ENCODE data around the gene KRT86.

KRT86 gene

GRCh38 chr12:52327052-52327829 is 52.8 kb downstream of the KRT86 start:
- no peak overlapping the region for H3K27ac ChIP-seq (ENCODE audit: low read depth, low read length)
- no peaks in the 10 kb centered on the region for H3K36me3 ChIP-seq (ENCODE audit: low read length)
- no peaks in the 10 kb centered on the region for H3K9me3 ChIP-seq (ENCODE audit: insufficient read depth, low read length)
- no peak overlapping the region for H2AFZ ChIP-seq (ENCODE audit: low read depth, low read length, severe bottlenecking)
- no peak overlapping the region for H3K9ac ChIP-seq (ENCODE audit: low read length)
- no peaks in the 10 kb centered on the region for H3K9me2 ChIP-seq (replicated peaks; ENCODE audit: insufficient read depth, low read length)
- H3K4me3 ChIP-seq (ENCODE audit: insufficient read depth, low read length, poor library complexity, severe bottlenecking): no peak overlapping the region
- H3F3A ChIP-seq (ENCODE audit: insufficient read depth): no peaks in the 10 kb centered on the region
- H4K20me1 ChIP-seq (ENCODE audit: low read depth, low read length): no peaks in the 10 kb centered on the region
- TF ChIP-seq CTCF (IDR thresholded peaks at IDR 0.05; ENCODE audit: insufficient read depth, low read length, poor library complexity, severe bottlenecking): peak; percentile 96
- TF ChIP-seq EZH2phosphoT487 (conservative IDR thresholded peaks at IDR 0.05; ENCODE audit: low read length): no peak
- H3K79me2 ChIP-seq (ENCODE audit: insufficient read depth, low read length): no peaks in the 10 kb centered on the region
- H3K4me2 ChIP-seq (ENCODE audit: low read depth, low read length, poor library complexity, severe bottlenecking): no peak overlapping the region
- H3K27me3 ChIP-seq (ENCODE audit: low read length): no peaks in the 10 kb centered on the region

GRCh38 chr12:52327830-52328500 is 53.5 kb downstream of the KRT86 start:
- Histone ChIP-seq H3K9me3 (ENCODE audit: insufficient read depth, low read length) (no peaks in the 10 kb centered on the region), H3K27me3 (ENCODE audit: low read length) (no peaks in the 10 kb centered on the region), H4K20me1 (ENCODE audit: low read depth, low read length) (no peaks in the 10 kb centered on the region), H3K9ac (ENCODE audit: low read length) (no peak overlapping the region), H3K4me2 (ENCODE audit: low read depth, low read length, poor library complexity, severe bottlenecking) (no peak overlapping the region), H3K9me2 (replicated peaks; ENCODE audit: insufficient read depth, low read length) (no peaks in the 10 kb centered on the region), H3F3A (ENCODE audit: insufficient read depth) (no peaks in the 10 kb centered on the region), H3K79me2 (ENCODE audit: insufficient read depth, low read length) (no peaks in the 10 kb centered on the region), H2AFZ (ENCODE audit: low read depth, low read length, severe bottlenecking) (no peak overlapping the region), H3K36me3 (ENCODE audit: low read length) (no peaks in the 10 kb centered on the region), H3K4me3 (ENCODE audit: insufficient read depth, low read length, poor library complexity, severe bottlenecking) (no peak overlapping the region), H3K27ac (ENCODE audit: low read depth, low read length) (no peak overlapping the region)
- TF ChIP-seq CTCF (IDR thresholded peaks at IDR 0.05; ENCODE audit: insufficient read depth, low read length, poor library complexity, severe bottlenecking) (no peak), EZH2phosphoT487 (conservative IDR thresholded peaks at IDR 0.05; ENCODE audit: low read length) (no peak)

- no peak overlapping the region for H3K9ac ChIP-seq (ENCODE audit: low read length)
- TF ChIP-seq CTCF (IDR thresholded peaks at IDR 0.05; ENCODE audit: insufficient read depth, low read length, poor library complexity, severe bottlenecking) (no peak), EZH2phosphoT487 (conservative IDR thresholded peaks at IDR 0.05; ENCODE audit: low read length) (no peak)
- no peaks in the 10 kb centered on the region for H3K9me3 ChIP-seq (ENCODE audit: insufficient read depth, low read length)
- no peaks in the 10 kb centered on the region for H3K9me2 ChIP-seq (replicated peaks; ENCODE audit: insufficient read depth, low read length)
- no peaks in the 10 kb centered on the region for H3K79me2 ChIP-seq (ENCODE audit: insufficient read depth, low read length)
- H3K27ac ChIP-seq (ENCODE audit: low read depth, low read length): no peak overlapping the region
- H2AFZ ChIP-seq (ENCODE audit: low read depth, low read length, severe bottlenecking): no peak overlapping the region
- no peaks in the 10 kb centered on the region for H4K20me1 ChIP-seq (ENCODE audit: low read depth, low read length)
- H3K4me3 ChIP-seq (ENCODE audit: insufficient read depth, low read length, poor library complexity, severe bottlenecking): no peak overlapping the region
- H3K27me3 ChIP-seq (ENCODE audit: low read length): no peaks in the 10 kb centered on the region
- H3K4me2 ChIP-seq (ENCODE audit: low read depth, low read length, poor library complexity, severe bottlenecking): no peak overlapping the region
- H3K36me3 ChIP-seq (ENCODE audit: low read length): no peaks in the 10 kb centered on the region
- no peaks in the 10 kb centered on the region for H3F3A ChIP-seq (ENCODE audit: insufficient read depth)
Measured at GRCh38 chr12:52331039-52331438, 56.6 kb downstream of the KRT86 start.

All from SU-DHL-6 (cell line).